ENCODE measurements around the gene HCN2. TPM values are rescaled to one million over a fixed set of nuclear protein-coding genes. Genes with fewer than 3 reads are reported as not detected.
"Not testable (repeated sequence)": the region's sequence is repeated elsewhere in the genome, so short reads cannot be mapped to it uniquely, and the experiment has no call there.

Gene HCN2
- total RNA-seq, 2 donors from 2014 or later, result 0.26 TPM; not detected in 1

GRCh38 chr19:618247-618619 is 28.6 kb downstream of the HCN2 start:
- DNase-seq, result no peak
- intact Hi-C loops (cut with DNase I), result no loop called here

GRCh38 chr19:618674-619285 is 29.1 kb downstream of the HCN2 start:
- Histone ChIP-seq H3K4me1 (no peaks in the 10 kb centered on the region), H3K36me3 (replicated peaks in 1 of 2; ENCODE audit: insufficient read depth in 1 of 2, low read depth in 2 of 2) (peaks cover 0 to 13% of the 10 kb centered on the region in 2 donors), H3K9me3 (no peaks in the 10 kb centered on the region), H3K27me3 (no peaks in the 10 kb centered on the region), H3K4me3 (no peak overlapping the region), H3K27ac (no peak overlapping the region)
- intact Hi-C loops (cut with DNase I), result no loop called here
- 90 to 91% methylated on average over 10 to 18 of the region's 27 CpGs for WGBS, 2 donors
- TF ChIP-seq CTCF (IDR thresholded peaks at IDR 0.05) (no peak), POLR2A (IDR thresholded peaks at IDR 0.05) (no peak)
- ATAC-seq (no peak), DNase-seq (no peak)

More at GRCh38 chr19:618247-618619, 28.6 kb downstream of the HCN2 start:
- Histone ChIP-seq H3K4me1 (no peaks in the 10 kb centered on the region), H3K4me3 (no peak overlapping the region), H3K36me3 (replicated peaks in 1 of 2; ENCODE audit: insufficient read depth in 1 of 2, low read depth in 2 of 2) (peaks cover 0 to 13% of the 10 kb centered on the region in 2 donors), H3K9me3 (no peaks in the 10 kb centered on the region), H3K27ac (no peak overlapping the region), H3K27me3 (no peaks in the 10 kb centered on the region)
- no peak for TF ChIP-seq CTCF (IDR thresholded peaks at IDR 0.05)
- TF ChIP-seq POLR2A (IDR thresholded peaks at IDR 0.05), result no peak
- no peak for ATAC-seq
- WGBS, 2 donors, result 91% methylated on average over 8 to 19 of the region's 19 CpGs

GRCh38 chr19:619286-620002 is 29.8 kb downstream of the HCN2 start:
- intact Hi-C loops (cut with DNase I), result no loop called here
- 94 to 95% methylated on average over 24 to 45 of the region's 47 CpGs for WGBS, 2 donors

GRCh38 chr19:620166-620862 is 30.6 kb downstream of the HCN2 start:
- no peak for ATAC-seq
- intact Hi-C loops (cut with DNase I), result no loop called here

More at GRCh38 chr19:619286-620002, 29.8 kb downstream of the HCN2 start:
- ATAC-seq (no peak), DNase-seq (no peak)
- peaks cover 0 to 18% of the 10 kb centered on the region in 2 donors for H3K36me3 ChIP-seq (replicated peaks in 1 of 2; ENCODE audit: insufficient read depth in 1 of 2, low read depth in 2 of 2)
- no peaks in the 10 kb centered on the region for H3K4me1 ChIP-seq
- H3K27ac ChIP-seq, result no peak overlapping the region
- H3K9me3 ChIP-seq, result no peaks in the 10 kb centered on the region
- no peak overlapping the region for H3K4me3 ChIP-seq
- no peaks in the 10 kb centered on the region for H3K27me3 ChIP-seq
- TF ChIP-seq POLR2A (IDR thresholded peaks at IDR 0.05) (no peak), CTCF (IDR thresholded peaks at IDR 0.05) (no peak)

GRCh38 chr19:621191-621590 is 31.5 kb downstream of the HCN2 start:
- H3K27ac ChIP-seq; ATAC-seq; H3K4me1 ChIP-seq; H3K9me3 ChIP-seq; intact Hi-C loops (cut with DNase I); H3K4me3 ChIP-seq; H3K27me3 ChIP-seq; DNase-seq: not testable (repeated sequence)
- peaks cover 0 to 18% of the 10 kb centered on the region in 2 donors for H3K36me3 ChIP-seq (replicated peaks in 1 of 2; ENCODE audit: insufficient read depth in 1 of 2, low read depth in 2 of 2)
- 96 to 98% methylated on average over 19 to 21 of the region's 48 CpGs for WGBS, 2 donors

More at GRCh38 chr19:620166-620862, 30.6 kb downstream of the HCN2 start:
- Histone ChIP-seq H3K9me3 (no peaks in the 10 kb centered on the region), H3K27me3 (no peaks in the 10 kb centered on the region), H3K4me3 (no peak overlapping the region), H3K36me3 (replicated peaks in 1 of 2; ENCODE audit: insufficient read depth in 1 of 2, low read depth in 2 of 2) (peaks cover 0 to 18% of the 10 kb centered on the region in 2 donors), H3K27ac (no peak overlapping the region), H3K4me1 (no peaks in the 10 kb centered on the region)
- WGBS, 2 donors, result 94 to 96% methylated on average over 28 to 41 of the region's 51 CpGs
- DNase-seq, result no peak
- no peak for TF ChIP-seq POLR2A (IDR thresholded peaks at IDR 0.05)
- no peak for TF ChIP-seq CTCF (IDR thresholded peaks at IDR 0.05)

All from body of pancreas (tissue), 4 donors.